Skin of body (tissue), 2 donors: ENCODE data around the gene PDGFC. TPM values are rescaled to one million over a fixed set of nuclear protein-coding genes. Genes with fewer than 3 reads are reported as not detected.
A peak's percentile ranks its signal among the peaks of the same experiment; 100 is the strongest.

ENCODE experiments used
- DNase-seq: peaks from one replicate; lab custom pipeline; 2025; lab: John Stamatoyannopoulos, UW
- total RNA-seq: library from RNA; depleted of rRNA; stranded (reverse); fragments of >200 nt; gene quantifications from one replicate; pipeline ENCODE4 v1.2.3, GENCODE V29; 2014

Gene PDGFC
- total RNA-seq, 1 donor from 2014 or later: 32.6 TPM

DNA sequence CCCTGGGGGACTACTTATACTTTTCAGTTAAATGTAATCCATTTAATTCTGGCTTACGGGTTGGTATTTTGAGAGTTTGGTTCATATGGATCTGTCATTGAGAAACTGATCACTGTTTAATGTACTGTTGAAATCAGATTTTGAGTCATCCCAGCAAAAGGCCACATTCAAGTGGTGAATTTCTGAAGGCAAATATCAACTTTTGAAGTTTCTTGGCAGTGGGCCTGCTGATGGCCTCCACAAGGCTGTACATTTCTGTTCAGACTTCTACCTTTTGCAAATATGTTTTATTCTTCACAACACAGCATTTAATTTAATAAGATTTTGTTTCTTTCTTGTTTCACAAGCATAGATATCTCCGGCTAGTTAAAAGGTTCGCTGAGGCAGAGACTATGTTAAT lies 138.7 kb downstream of the PDGFC start:
- no peak for DNase-seq

DNA sequence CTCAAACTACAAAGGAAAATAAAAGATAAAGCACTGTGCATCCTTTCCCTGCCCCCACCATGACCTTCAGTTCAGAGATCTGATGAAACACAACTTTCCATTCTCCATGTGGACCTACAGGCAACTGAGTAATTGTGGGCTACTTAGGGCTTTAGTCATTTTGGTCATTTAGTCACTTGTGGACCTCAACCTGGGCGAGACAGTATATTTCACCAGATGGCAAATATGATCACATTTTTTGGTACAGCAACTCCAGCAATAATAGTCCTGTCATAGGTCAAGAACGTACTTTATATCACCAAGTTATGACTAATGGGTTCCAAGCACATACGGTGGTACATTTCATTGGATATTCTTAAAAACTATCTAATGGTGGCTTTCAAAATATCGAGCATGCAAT lies 141.2 kb downstream of the PDGFC start:
- no peak for DNase-seq

DNA sequence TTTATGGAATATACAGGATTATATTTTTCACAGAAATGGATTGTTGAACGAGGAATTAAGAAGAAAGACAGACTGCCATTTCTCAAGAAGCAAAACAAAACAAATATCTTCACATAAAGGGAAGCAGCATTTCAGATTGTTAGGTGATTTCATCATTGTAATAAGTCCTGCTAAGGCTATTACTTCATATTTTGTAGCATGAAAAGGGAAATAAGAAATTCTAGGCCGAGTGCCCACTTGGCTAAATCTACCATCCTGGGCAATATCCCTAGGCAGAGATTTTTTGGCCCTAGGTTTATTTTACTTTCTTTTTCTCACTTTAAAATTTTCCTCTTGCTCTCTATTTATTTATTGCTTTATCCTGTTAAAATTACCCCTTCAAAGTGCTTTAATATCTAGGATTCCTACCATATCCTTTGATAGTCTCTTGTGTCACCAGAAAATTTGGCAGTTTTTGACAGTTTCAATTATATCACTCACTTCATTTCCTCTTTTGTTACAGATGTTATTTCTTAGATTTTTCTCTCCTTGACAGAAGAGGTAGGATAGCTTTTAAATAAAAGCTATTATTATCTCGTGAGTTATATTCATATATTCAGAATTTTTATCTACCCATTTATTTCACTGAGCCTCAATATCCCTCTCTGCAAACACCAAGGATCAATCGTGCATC lies 142.3 kb downstream of the PDGFC start:
- no peak for DNase-seq

DNA sequence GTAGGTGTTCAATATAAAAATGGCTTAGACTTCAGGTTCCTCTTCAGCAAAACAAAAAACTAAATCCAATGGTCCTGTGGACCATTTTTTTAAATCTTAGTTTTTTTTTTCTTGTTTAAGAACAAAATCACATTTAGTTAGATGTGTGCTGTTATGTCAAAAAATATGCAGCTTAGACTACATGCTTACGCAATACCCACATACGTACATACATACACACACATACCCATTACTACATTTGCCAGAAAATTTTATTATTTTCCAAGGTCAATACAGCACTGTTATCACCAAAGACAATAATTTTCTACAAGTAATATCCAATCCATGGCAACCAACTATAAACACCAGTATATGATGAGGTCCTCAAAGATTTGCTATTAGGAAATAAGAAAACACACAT lies 144.1 kb downstream of the PDGFC start:
- DNase-seq: peak; percentile 2

DNA sequence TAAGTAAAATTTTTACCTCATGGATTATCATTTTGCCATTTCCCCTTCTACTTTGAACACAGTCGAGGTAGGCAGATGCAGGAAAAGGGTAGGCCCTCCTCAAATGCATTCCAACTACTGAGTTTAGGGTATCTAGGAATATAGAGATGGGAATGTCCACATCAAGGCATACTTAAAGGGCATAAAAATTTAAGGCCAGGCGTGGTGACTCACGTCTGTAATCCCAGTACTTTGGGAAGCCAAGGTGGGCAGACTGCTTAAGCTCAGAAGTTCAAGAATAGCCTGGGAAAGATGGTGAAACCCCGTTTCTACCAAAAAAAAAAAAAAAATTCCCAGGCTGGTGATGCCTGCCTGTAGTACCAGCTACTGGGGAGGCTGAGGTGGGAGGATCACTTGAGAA lies 146.5 kb downstream of the PDGFC start:
- DNase-seq: no peak

DNA sequence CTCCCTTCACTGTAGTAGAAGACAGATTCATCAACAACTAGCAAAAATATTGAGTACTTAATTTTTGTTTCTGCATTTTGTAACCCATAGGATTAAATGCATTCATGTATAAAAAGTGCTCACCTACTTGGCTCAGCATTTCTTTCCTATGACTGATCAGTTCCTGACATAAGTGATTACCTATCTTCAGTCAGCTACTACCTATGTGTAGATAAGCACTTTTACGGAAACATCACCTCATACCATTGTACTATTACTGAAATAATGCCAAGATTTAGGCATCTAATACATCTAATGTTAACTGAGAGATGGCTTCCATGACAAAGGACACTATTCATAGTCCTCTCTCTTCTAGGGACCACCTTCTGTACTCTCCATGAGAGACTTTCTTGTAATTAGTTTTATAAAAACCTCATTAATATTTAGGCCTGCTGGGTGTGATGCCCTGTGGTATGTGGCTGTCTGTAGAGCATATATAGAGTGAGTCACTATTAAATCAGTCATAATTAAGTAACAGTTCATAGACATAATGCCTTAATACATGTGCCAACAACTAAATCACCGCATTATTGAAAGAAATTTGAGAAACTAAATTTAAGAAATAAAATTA lies 147.0 kb downstream of the PDGFC start:
- DNase-seq: no peak

DNA sequence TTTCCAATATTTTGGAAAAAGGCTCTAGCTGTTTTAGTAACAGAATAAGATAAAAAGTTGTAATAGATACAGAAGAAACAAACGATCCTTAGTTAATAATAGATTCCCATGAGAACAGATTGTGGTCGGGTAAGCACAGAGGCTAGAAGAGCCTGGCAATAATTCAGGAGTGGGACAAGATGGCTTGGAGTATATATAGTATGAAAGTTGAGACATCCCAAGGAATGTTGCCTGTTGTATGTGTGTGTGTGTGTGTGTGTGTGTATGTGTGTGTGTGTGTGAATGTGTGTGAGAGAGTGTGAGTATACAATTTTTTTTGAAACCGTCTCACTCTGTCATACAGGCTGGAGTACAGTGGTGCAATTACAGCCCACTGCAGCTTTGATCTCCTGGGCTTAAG lies 150.7 kb downstream of the PDGFC start:
- DNase-seq: no peak

DNA sequence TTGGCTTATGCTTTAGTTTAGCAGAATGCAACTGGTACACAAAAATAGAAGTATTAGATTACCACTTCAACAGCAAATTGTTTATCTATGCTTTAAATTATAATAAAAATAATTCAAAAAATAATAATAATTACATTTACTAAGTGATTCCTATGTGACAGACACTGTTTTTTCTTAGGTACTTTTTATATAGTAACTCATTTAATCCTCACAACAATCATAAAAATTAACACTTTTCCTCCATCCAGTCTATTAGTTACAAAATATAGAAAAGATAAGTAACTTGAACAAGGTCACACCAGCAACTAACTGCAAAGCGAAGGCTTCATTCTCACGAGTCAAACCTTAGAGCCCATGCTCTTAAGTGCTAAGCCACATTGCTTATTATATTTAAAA lies 155.2 kb downstream of the PDGFC start:
- DNase-seq: no peak

DNA sequence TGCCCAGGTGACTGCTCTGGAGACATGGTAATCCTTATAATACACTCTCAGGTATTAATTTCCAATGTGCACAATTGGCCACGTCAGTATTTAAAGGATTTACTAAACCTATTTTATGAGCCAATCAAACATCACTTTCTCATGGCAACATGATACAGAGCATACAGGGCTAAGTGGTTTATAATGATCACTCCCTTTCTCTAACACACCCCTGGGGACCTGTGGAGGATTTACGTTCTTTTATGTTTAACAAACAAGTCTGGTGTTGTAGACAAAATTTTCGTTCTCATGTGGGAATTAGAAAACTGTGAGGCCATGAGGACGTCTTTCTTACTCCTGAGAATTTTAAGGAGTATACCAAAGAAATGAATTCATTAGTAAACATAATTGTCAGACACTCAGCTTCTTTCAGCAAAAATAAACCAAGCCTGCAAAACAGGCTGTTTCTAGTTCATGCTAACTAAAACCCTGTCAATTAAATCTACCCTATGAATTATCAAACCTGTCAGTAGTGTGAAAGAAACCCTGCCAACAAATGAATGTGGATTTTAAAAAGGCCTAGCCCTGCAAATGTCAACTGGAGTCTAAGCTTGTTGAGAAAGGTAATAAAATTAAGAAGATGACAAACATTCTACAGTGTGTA lies 155.8 kb downstream of the PDGFC start:
- no peak for DNase-seq

DNA sequence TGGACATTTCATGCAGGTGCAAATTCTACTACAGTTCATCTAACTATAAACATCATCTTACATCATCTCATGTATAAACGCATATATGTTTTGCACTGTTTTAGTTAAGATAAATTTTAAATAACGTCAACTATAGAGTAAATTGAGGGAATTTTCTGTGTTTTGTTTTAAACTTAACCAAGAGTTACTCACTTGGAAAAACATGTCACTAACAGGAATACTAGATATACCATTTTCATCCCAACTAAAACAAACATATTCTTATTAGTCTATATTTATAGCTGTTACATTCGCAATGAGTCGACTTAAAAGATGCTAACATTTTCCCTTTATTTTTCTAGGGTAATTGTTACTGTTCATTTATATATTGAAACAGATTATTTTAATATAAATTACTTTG lies 159.6 kb downstream of the PDGFC start:
- no peak for DNase-seq

DNA sequence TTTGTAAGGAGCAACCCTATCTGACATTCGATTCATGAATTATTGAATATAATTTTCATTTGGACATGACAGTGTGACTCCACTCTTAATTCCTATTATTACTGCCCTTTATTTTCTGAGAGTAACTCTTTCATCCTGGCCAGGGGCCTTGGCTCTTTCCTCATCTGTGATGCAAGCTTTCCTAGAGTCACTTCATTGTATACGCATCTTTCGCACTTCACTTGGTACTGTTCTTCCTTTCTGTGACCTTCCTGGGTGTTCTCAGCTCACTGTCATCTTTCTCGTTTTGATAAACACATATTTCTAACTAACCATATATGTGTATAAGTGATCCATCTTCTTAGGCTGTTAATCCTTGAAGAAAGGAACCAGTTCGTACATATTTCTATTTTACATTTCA lies 160.3 kb downstream of the PDGFC start:
- DNase-seq: no peak

DNA sequence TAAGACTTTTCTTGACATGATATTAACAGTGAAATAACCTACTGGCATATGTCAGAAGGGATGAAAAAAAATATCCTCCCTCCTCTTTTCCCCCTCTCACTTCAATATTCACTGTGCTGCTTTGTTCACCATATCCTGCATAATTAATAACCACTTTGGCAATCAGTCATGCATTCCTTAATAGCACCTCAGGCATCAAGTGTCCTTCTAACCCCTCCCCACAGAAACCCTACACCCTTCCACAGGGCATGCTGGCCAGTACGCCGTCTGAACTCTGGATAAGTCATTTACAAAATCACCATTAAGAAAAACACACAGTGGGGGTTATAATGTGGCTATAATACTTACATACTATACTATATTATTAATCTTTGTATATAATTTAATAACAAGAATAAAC lies 165.9 kb downstream of the PDGFC start:
- DNase-seq: no peak

DNA sequence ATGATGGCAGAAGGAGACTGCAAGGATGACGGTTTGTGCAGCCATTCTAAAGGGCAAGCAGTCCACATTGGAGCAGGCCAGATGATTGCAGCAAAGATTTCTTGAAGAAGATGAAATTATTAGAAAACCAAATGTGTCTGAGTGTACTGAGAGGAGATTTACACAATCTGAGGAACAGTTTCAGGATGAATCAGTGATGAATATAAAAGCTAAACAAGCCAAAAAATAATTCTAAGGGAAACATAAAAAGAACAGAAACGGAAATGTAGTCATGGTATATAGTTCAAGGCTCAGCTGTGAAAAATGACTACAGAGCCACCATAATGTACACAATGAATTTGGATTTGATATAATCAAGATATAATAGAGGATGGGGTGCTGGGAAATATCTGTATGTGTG lies 168.5 kb downstream of the PDGFC start:
- no peak for DNase-seq

DNA sequence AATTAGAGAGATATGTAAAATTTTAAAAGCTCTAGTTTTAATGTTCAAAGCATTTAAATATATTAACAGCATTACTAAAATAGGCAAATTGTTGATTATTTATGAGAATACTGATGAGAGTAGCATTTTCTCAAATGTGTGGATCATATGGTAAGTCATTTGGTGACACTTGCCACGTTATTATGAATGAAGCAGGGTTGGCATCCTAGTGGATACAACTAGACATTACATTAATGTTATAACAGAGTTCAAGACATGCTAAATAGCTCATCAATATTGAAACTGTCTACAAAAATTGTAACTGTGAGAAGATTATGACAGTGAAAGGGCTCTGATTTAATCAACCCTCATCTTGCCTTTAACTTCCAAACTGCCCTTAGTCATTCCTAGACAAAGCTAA lies 171.1 kb downstream of the PDGFC start:
- no peak for DNase-seq

DNA sequence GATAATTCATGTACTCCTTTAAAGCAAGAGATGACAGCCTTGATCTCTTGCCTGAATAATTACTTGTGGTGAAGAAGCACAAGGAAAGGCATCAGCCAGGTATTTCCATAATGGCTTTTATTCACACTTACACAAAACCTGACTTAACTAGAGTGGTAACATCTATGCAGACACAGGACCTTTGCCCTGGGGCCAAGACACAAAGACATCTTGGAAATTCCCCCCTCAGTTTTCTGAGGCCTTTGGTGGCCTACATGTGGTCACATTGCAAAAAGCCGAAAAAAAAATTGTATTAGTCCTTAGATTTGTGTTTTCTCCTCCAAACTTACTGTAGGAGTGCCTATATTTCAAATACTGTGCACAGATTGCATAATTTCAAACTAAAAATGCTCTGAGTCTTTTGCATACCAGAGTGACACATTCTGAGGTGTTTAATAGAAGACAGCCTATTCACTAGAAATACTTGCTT lies 172.4 kb downstream of the PDGFC start:
- DNase-seq: no peak

DNA sequence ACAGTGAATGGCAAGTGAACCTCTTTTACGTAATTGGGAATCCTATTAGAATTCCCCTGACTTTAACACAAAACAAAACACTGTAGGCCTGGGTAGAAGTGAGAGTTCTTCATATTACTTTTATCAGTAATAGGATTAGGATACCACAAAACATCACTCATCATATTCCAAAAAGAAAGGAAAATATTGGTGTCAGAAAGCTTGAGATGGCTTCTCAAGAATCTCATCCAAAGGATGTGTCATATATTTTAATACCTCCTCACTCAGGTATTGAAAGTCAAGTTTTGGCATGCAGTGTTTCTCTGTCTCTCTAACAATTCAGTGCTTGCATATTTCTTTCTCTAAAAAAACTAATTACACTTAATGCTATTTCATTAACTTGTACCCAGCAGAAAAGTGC lies 173.2 kb downstream of the PDGFC start:
- DNase-seq: no peak

DNA sequence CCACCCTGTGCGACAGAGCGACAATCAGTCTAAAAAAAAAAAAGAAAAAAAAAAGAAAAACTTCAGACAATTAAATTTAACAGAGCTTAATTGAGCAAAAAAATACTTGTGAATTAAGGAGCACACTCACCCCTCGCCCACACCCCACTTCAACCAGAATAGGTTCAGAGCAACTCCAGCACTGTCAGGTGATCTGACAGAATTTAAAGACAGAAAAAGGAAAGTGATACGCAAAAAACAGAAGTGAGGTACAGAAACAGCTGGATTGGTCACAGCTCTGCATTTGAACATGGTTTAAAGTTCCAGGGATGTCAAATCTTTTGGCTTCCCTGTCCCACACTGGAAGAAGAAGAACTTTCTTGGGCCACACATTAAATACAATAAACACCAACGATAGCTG lies 174.4 kb downstream of the PDGFC start:
- DNase-seq: no peak

DNA sequence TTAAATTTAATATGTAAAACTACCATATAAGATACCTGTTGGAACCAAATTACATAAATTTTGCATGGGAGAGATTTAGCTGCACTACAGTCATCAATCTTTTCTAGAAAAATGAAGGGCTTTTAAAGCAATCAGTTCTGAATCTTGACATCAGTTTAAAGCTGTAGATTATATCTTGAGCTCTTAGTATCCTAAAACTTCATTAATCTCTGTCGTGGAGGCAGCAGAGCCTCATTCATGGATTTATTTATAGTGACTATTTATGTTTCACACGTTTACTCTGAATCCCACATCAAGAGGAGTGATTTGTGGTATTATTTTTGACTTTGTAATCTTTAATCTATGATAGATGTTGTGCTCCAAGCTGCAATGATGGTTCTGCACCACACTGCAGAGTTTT lies 175.9 kb downstream of the PDGFC start:
- DNase-seq: no peak

DNA sequence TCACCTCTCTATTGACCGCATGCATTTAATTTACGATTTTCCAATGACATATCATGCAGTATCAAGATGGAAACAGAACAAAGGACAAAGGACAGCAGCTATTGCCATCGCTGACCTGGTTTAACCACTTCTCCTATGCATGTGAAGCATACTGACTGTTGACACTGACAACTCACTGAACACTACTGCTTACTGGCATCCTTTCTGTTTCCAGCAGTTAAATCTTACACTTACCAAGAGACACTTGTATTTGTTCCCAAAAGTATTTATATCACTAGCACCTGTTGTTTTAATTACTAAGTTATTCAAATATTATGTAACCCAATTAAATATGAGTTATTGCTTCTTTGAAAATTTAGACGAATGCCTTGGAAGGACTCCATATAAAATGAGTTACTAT lies 176.7 kb downstream of the PDGFC start:
- no peak for DNase-seq

DNA sequence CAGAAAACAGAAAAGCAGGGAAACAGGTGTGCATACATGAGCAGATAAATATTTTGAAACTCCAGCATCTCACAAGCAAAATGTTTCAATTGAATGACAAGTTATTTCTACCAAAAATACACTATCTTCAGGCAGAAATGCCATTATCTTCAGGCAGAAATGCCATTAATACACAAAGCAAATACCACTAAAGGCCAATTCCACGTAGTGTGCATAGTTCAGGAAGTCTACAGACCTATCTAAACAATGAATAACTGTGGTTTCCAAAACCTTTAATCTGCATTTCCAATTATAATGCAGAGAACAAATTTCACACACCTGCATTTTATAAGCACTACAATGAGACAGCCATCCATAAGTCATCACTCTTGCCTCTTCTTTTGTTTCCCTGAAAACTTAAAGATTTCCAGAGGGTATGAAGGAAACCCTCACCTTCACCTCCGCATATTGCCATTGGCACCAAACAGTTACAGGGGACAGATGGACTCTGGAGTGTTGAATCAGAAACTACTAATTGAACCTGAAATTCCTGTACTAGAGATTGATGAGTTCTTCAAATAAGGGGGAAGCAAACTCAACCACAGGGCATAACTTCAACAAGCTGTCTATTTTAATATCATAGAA lies 179.0 kb downstream of the PDGFC start:
- no peak for DNase-seq

DNA sequence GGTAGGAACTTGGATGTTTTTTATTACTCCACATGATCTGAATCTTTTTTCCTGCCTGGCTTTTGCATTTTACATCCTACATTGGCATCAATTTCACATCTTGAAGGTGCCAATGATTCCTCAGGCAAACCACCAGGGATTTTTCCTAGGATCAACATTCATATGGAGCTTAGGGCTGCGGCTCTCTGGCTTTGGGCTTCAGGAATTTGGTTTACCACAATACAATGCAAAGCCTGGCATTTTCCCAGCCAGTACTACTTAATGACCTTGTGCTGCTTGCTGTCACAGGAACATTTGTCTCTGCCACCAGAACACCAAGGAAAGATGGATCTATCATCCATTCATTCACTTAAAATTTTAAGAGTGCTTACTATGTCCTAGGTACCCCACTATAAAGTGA lies 180.7 kb downstream of the PDGFC start:
- DNase-seq: no peak

DNA sequence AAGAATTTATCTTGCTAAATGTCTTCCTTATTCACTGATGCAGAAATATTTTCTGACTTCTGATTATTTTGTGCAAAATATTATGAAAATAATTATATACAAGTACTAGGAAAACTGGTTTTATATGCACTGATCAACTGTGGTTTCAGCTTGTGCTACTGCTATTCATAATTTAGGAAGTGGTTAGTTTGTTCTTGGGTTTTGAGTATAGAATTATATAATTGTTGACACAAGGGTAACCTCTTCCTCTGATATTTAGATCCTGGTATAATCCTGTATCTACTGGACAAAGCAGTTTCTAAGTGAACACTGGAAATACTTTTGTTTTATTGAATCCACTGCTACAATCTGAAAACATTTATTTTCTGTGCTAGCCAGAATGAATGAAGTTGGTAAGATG lies 182.8 kb downstream of the PDGFC start:
- DNase-seq: no peak

DNA sequence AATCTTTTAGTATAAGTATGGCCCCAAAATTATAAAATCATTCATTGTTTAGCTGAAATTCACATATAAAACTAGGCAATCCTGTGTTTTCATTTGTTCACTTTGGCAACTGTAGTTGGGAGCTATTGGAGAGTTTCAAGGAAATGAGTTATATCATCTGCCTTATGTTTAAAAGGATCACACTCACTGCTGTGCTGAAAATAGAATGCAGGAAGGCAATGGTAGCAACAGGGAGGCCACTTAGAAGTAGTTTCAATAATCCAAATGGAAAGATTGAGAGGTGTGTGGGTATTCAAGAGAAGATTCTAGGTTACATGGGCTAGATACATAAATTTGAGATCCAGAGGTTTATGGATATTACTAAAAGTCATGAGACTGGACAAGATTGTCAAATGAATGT lies 184.9 kb downstream of the PDGFC start:
- DNase-seq: no peak
